GM12892 (cell line): ENCODE data around the gene ACADS.

Experiments
- DNase-seq: peaks from one replicate; pipeline ENCODE4 v3.0.0; 2011; ENCODE audit not compliant: insufficient read length
- FAIRE-seq: peaks from 2 replicates; lab custom pipeline; 2011; peaks lifted over from hg19 to GRCh38; lab: Jason Lieb, UNC
- POLR2A ChIP-seq: IDR thresholded peaks from 2 replicates; pipeline ENCODE4 v1.6.1; 2011; ENCODE audit warnings: low read depth, low read length, control low read depth
- POLR2AphosphoS5 ChIP-seq: IDR thresholded peaks from 2 replicates; pipeline ENCODE4 v1.6.1; 2011; ENCODE audit warnings: low read depth, low read length, control low read depth
- TAF1 ChIP-seq: IDR thresholded peaks from 2 replicates; pipeline ENCODE4 v1.6.1; 2011; ENCODE audit warnings: low read depth, mild to moderate bottlenecking, control low read depth, low read length, borderline replicate concordance

Gene ACADS

GRCh38 chr12:120705618-120706017 lies 20.0 kb upstream of the ACADS start:
- TF ChIP-seq POLR2A (no peak), POLR2AphosphoS5 (no peak), TAF1 (no peak)
- no peak for DNase-seq

GRCh38 chr12:120706029-120706428 lies 19.6 kb upstream of the ACADS start:
- no peak for TF ChIP-seq POLR2AphosphoS5
- no peak for TF ChIP-seq POLR2A
- no peak for TF ChIP-seq TAF1
- no peak for FAIRE-seq
- DNase-seq = no peak

More at GRCh38 chr12:120705618-120706017, 20.0 kb upstream of the ACADS start:
- FAIRE-seq = no peak

DNA sequence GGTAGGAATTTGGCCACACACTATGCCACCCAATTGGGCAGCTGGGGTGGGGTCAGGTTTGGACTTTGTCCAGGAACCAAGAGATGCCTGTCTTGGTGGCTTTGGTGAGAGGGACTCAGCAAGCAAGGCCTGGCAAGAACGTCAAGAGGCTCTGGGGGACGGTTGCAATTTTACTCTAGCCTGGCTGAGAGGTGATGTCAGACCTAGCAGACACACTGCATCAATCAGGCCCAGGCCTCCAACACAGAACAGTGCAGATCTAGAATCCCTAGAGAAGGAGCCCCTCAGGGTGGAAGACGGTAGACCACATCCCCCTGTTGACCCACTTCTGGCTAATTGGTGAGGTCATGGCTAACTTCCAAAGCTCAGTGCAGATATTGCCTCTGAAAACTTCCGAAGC lies 17.0 kb upstream of the ACADS start:
- FAIRE-seq = no peak
- no peak for TF ChIP-seq POLR2AphosphoS5
- TF ChIP-seq TAF1 = no peak
- TF ChIP-seq POLR2A = no peak
- DNase-seq = no peak

GRCh38 chr12:120710031-120710804 lies 15.4 kb upstream of the ACADS start, which contains the start of gene UNC119B:
UNC119B (plus strand) TSS chr12:120710458; CDS start chr12:120710475, 17 bp downstream.
- FAIRE-seq = no peak
- TF ChIP-seq TAF1 = 0 out of 2 replicates have a peak, but pooled peaks have one; percentile 11
- TF ChIP-seq POLR2A = peak; percentile 53; the same call in 1 of the 2 replicates
- no peak for TF ChIP-seq POLR2AphosphoS5
- DNase-seq = peak; percentile 86

DNA sequence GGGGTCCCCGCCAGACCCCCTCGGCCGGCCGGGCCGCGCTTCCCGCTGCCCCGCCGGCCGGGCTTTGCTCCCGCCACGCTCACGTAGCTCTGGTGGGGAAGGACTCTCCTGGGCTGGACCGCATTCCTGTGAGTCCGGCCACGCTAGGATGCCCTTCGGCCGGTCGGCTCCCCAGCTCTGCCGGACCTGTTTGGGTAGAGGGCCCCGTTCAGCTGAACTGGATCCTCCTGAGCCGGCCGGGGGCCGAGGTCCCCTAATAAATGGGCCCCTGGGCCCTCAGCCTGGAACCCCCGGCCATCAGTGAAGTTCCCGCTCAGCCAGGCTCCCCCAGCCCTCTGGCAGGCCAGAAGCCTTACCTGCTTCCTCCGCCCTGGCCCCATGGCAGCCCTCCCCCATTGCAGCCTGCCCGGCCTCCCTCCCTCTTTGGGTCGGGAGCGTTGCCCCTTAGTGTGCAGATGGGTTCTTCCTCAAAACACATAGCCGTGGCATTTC lies 14.8 kb upstream of the ACADS start:
- FAIRE-seq = peak; percentile 78
- peak; percentile 38 for DNase-seq
- TF ChIP-seq POLR2AphosphoS5 (no peak), POLR2A (no peak), TAF1 (no peak)

DNA sequence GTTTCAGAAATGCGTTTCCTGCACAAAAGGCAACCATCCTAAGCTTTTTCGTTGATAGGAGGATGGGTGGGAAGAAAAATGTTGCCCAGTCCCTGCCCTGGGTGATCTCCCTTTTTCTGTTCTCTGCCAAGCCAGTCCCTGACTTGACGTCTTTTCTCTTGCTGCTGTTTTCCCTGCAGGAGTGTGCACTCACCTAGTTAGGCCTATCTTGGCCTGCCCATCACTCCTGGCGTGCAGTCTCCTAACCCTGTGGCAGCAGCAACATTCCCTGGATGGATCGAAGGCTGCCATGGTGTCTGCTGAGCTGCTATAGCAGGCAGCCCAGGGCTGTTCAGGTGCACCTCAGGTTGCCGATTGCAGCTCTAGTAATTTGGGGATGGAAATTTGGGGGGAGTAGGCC lies 14.2 kb upstream of the ACADS start:
- no peak for TF ChIP-seq TAF1
- TF ChIP-seq POLR2AphosphoS5 = no peak
- no peak for TF ChIP-seq POLR2A
- peak; percentile 5 for FAIRE-seq
- no peak for DNase-seq

DNA sequence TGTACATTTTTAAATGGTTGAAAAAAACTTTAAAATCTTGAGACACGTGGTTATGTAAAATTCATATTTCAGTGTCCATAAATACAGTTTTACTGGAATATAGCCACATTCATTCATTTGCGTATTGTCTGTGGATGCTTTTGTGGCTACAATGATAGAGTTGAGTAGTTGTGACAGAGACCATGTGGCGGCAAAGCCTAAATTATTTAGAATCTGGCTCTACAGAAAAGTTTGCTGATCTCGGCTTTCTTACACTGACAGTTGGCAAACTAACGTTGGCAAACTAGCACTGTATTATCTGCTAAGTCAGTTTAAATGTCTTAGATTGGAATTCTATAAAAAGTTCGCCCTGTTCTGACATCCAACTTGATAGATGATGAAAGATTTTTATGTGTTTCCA lies 13.0 kb upstream of the ACADS start:
- no peak for DNase-seq
- no peak for FAIRE-seq

GRCh38 chr12:120713861-120714482 lies 11.7 kb upstream of the ACADS start:
- DNase-seq (peak; percentile 51), FAIRE-seq (peak; percentile 87)
- no peak for TF ChIP-seq POLR2A
- no peak for TF ChIP-seq POLR2AphosphoS5
- TF ChIP-seq TAF1 = no peak

More for the DNA sequence above, 13.0 kb upstream of the ACADS start:
- TF ChIP-seq POLR2AphosphoS5 (no peak), POLR2A (no peak), TAF1 (no peak)

GRCh38 chr12:120718055-120718454 lies 7.6 kb upstream of the ACADS start:
- DNase-seq (no peak), FAIRE-seq (no peak)
- TF ChIP-seq TAF1 = no peak
- TF ChIP-seq POLR2A = no peak
- TF ChIP-seq POLR2AphosphoS5 = no peak

DNA sequence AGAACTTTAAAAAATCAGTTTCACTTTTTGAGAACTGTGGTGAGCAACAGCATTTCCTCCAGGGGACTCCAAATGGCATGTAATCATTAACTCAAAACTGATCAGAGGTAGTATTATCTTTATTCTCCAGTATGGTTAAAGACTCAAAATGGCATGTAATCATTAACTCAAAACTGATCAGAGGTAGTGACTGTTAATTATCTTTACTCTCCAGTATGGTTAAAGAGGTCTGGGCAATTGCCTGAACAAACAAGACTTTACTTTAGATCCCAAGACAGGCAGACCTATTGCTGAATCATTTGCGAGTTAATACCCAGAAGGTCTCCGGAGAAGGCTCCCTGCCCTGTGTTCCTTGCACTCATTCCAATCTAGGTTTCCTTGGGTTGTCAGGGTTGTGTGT lies 6.6 kb upstream of the ACADS start:
- no peak for TF ChIP-seq POLR2A
- no peak for TF ChIP-seq POLR2AphosphoS5
- FAIRE-seq (no peak), DNase-seq (no peak)

- TF ChIP-seq TAF1 (no peak), POLR2A (no peak), POLR2AphosphoS5 (no peak)
- no peak for DNase-seq
- FAIRE-seq = no peak
These were observed 6.0 kb upstream of the ACADS start for GRCh38 chr12:120719496-120720233.
